GM12878 (cell line): ENCODE results near the gene TMPRSS11D. TPM values are rescaled to one million over a fixed set of nuclear protein-coding genes. Genes with fewer than 3 reads are reported as not detected.

Experiments
- ATAC-seq: fragments of 200-7000 bp; cut with Tn5 transposase; 3 replicates; pipeline ENCODE4 v1.9.1; 2020; ENCODE audit warnings: mild to moderate bottlenecking, moderate library complexity
- BruUV-seq: library from RNA; stranded (reverse); fragments of 400-500 nt; replicated peaks from 2 replicates; lab custom pipeline; 2021; lab: Mats Ljungman, UMichigan
- CTCF ChIA-PET: fragments of 300-600 bp; sonication (Branson Sonifier 250); formaldehyde crosslinking; extraction: SDS; loops from one replicate; lab custom pipeline; 2021; ENCODE audit warnings: inconsistent platforms; lab: Yijun Ruan, JAX
- POLR2A ChIA-PET: fragments of 350-600 bp; formaldehyde crosslinking; extraction: SDS; loops from one replicate; lab custom pipeline; 2021; ENCODE audit warnings: inconsistent platforms; lab: Charles Lee
- RAD21 ChIA-PET: fragments of 300-600 bp; sonication (Branson Sonifier 250); formaldehyde crosslinking; loops from one replicate; lab custom pipeline; 2023; ENCODE audit warnings: antibody characterized with exemption; ENCODE audit not compliant: unreplicated experiment; lab: Charles Lee
- SMC1A ChIA-PET: fragments of 300-600 bp; sonication (Branson Sonifier 250); formaldehyde crosslinking; loops from one replicate; lab custom pipeline; 2023; ENCODE audit not compliant: unreplicated experiment, uncharacterized antibody; lab: Charles Lee
- DNase-seq: peaks from one replicate; pipeline ENCODE4 v3.0.0-alpha.2; 2011; ENCODE audit warnings: low read depth, low spot score
- FAIRE-seq: peaks from 3 replicates; lab custom pipeline; 2011; peaks lifted over from hg19 to GRCh38; lab: Jason Lieb, UNC
- H2AFZ ChIP-seq: 2 replicates; pipeline ENCODE4 v1.6.0; 2011; ENCODE audit warnings: low read depth, low read length, control low read depth; ENCODE audit not compliant: control insufficient read depth
- H3K27ac ChIP-seq: 2 replicates; pipeline ENCODE4 v1.5.1; 2011; ENCODE audit warnings: control low read depth; ENCODE audit not compliant: control insufficient read depth, insufficient read depth
- H3K27me3 ChIP-seq, 2 experiments: replicated peaks in 1 of 2; 2 replicates each; pipeline versions ENCODE4 v1.6.0 to v1.6.1; 2011; ENCODE audit warnings: low read length in 1 of 2; ENCODE audit not compliant: control insufficient read depth in 2 of 2, insufficient read depth in 2 of 2
- H3K36me3 ChIP-seq, 2 experiments: 2 replicates each; pipeline ENCODE4 v1.5.1; 2011; ENCODE audit warnings: low read length in 1 of 2; ENCODE audit not compliant: control insufficient read depth in 2 of 2, insufficient read depth in 2 of 2
- H3K4me1 ChIP-seq: 2 replicates; pipeline ENCODE4 v1.6.1; 2011; ENCODE audit warnings: mild to moderate bottlenecking, low read length, moderate library complexity, mixed read lengths; ENCODE audit not compliant: control insufficient read depth, insufficient read depth
- H3K4me2 ChIP-seq: 2 replicates; pipeline ENCODE4 v1.6.0; 2011; ENCODE audit warnings: control low read depth; ENCODE audit not compliant: control insufficient read depth, insufficient read depth
- H3K4me3 ChIP-seq: fragments of 200-600 bp; sonication (generic); 2 replicates; pipeline ENCODE4 v1.5.1; 2016
- H3K79me2 ChIP-seq: 2 replicates; pipeline ENCODE4 v1.6.0; 2011; ENCODE audit warnings: low read length; ENCODE audit not compliant: control insufficient read depth, insufficient read depth
- H3K9ac ChIP-seq: 2 replicates; pipeline ENCODE4 v1.8.0; 2011; ENCODE audit warnings: low read length, control low read depth, mixed read lengths; ENCODE audit not compliant: control insufficient read depth, insufficient read depth
- H3K9me3 ChIP-seq: replicated peaks from 3 replicates; pipeline ENCODE4 v1.5.1; 2011; ENCODE audit warnings: mild to moderate bottlenecking, low read length; ENCODE audit not compliant: control insufficient read depth, insufficient read depth
- H4K20me1 ChIP-seq: 2 replicates; pipeline ENCODE4 v1.6.0; 2011; ENCODE audit not compliant: control insufficient read depth, insufficient read depth
- BACH1 ChIP-seq: fragments of 450-650 bp; IDR thresholded peaks from 2 replicates; pipeline ENCODE4 v1.6.1; 2017; ENCODE audit warnings: mild to moderate bottlenecking, borderline replicate concordance
- BMI1 ChIP-seq: fragments of 450-650 bp; IDR thresholded peaks from 2 replicates; pipeline ENCODE4 v1.6.1; 2016; ENCODE audit warnings: mild to moderate bottlenecking, moderate library complexity, borderline replicate concordance
- MYC ChIP-seq: IDR thresholded peaks from 2 replicates; pipeline ENCODE4 v1.6.1; 2011; ENCODE audit warnings: mild to moderate bottlenecking, low read length, moderate library complexity, inconsistent platforms; ENCODE audit not compliant: insufficient read depth, insufficient replicate concordance, insufficient read length, severe bottlenecking
- PAX5 ChIP-seq: IDR thresholded peaks from 2 replicates; pipeline ENCODE4 v1.6.1; 2011; ENCODE audit warnings: low read depth, low read length, borderline replicate concordance
- PAX8 ChIP-seq: fragments of 450-650 bp; IDR thresholded peaks from 2 replicates; pipeline ENCODE4 v1.6.1; 2017; ENCODE audit warnings: mild to moderate bottlenecking, moderate library complexity
- PML ChIP-seq: IDR thresholded peaks from 2 replicates; pipeline ENCODE4 v1.6.1; 2012; ENCODE audit warnings: low read length, inconsistent platforms
- SMAD1 ChIP-seq: fragments of 450-650 bp; IDR thresholded peaks from 2 replicates; pipeline ENCODE4 v1.6.1; 2018; ENCODE audit warnings: mild to moderate bottlenecking, low read depth; ENCODE audit not compliant: partially characterized antibody
- SMAD5 ChIP-seq: IDR thresholded peaks from 2 replicates; pipeline ENCODE4 v1.6.1; 2016; ENCODE audit warnings: antibody characterized with exemption, low read depth
- TCF12 ChIP-seq: IDR thresholded peaks from 2 replicates; pipeline ENCODE4 v1.6.1; 2011; ENCODE audit warnings: low read depth, mild to moderate bottlenecking, low read length
- ZZZ3 ChIP-seq: IDR thresholded peaks from 2 replicates; pipeline ENCODE4 v1.6.1; 2011; ENCODE audit warnings: low read depth; ENCODE audit not compliant: control insufficient read depth, insufficient read length
- WGBS: methylation state at CpG from one replicate; pipeline ENCODE4 v1.1.6; 2016; ENCODE audit warnings: low lambda C conversion rate; ENCODE audit not compliant: insufficient replicate concordance, insufficient coverage; ENCODE audit errors: missing lambda C conversion rate; 5-methylcytosine and 5-hydroxymethylcytosine counted together
- in situ Hi-C: fragments of 300-500 bp; cut with MboI; formaldehyde crosslinking; loops from 9 replicates; pipeline ENCODE4 v1.14.3; 2018; ENCODE audit warnings: mixed read lengths
- intact Hi-C: fragments of 100-400 bp; cut with micrococcal nuclease; formaldehyde crosslinking; loops from one replicate; pipeline ENCODE4 v1.14.2; 2022; ENCODE audit not compliant: unreplicated experiment
- polyA plus RNA-seq, 11 experiments: library from polyadenylated mRNA; depleted of rRNA in 4 of 11; unstranded in 6 of 11; stranded (reverse) in 5 of 11; fragments of >200 nt; fragmentation: Nextera tagmentation in 4 of 11; fragmentation: Illumina TruSeq in 1 of 11; extraction: Ambion mirVana in 4 of 11; extraction: Trizol in 1 of 11; gene quantifications; 1 replicate in 1 of 11; 2 replicates in 10 of 11; pipeline versions ENCODE4 v1.2.1 to v1.2.3, GENCODE V29; 2011 to 2016; ENCODE audit warnings: inconsistent platforms in 2 of 11, missing spikeins in 2 of 11, low read depth in 1 of 11
- total RNA-seq, 4 experiments: library from RNA; depleted of rRNA in 3 of 4; stranded (reverse); fragments of >200 nt in 3 of 4; fragmentation: Illumina TruSeq in 1 of 4; extraction: Trizol in 1 of 4; gene quantifications; 2 replicates each; pipeline versions ENCODE4 v1.2.1 to v1.2.3, GENCODE V29; 2013 to 2021
- TF ChIP-seq, protein P1 (sequence below): fragments of 150-350 bp; IDR thresholded peaks from 2 replicates; pipeline ENCODE4 v1.6.1; 2016; ENCODE audit warnings: low read depth, low read length
- TF ChIP-seq, protein P2 (sequence below): fragments of 450-650 bp; IDR thresholded peaks from 2 replicates; pipeline ENCODE4 v1.6.1; 2017; ENCODE audit warnings: antibody characterized with exemption, mild to moderate bottlenecking, moderate library complexity

TMPRSS11D gene
- total and polyA plus RNA-seq, 10 of the 15 experiments (the other 5 are each of a cell fraction or from before 2014, with no cell fraction given): not detected

DNA sequence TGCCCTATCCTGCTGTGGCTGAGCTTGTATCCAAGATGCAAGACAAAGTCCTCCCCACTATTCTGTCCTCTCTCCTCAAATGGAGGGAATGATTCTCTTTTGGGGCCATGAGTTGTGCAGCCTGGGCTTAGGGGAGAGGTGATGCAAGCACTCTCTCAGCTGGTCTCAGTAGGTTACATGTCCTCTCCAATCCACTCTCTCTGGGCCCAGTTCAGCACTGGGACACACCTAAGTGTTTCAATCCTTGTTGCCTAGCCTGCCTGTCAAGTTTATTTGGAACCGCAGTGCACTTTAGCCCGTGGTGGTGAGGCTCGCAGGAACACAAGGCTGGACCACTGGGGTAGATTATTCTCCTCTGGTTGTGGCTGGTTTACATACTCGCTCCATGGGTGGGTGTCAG, 23.8 kb upstream of the TMPRSS11D start:
- WGBS: 58% methylated on average over 4 of the region's 4 CpGs
- in situ Hi-C loops (no loop called here), intact Hi-C loops (no loop called here)
- FAIRE-seq (no peak), DNase-seq (no peak)
- ChIA-PET POLR2A (no interaction called here), RAD21 (no interaction called here)
- no peak overlapping the region for H3K4me2 ChIP-seq
- TF ChIP-seq BACH1 (no peak), PAX8 (no peak)
- TF ChIP-seq, all 136 proteins: peak for 0
- ATAC-seq: no peak
- Histone ChIP-seq H4K20me1 (no peaks in the 10 kb centered on the region), H3K4me3 (no peak overlapping the region), H3K27ac (no peak overlapping the region), H2AFZ (no peak overlapping the region), H3K9me3 (no peaks in the 10 kb centered on the region), H3K36me3 (no peaks in the 10 kb centered on the region), H3K27me3 (no peaks in the 10 kb centered on the region), H3K79me2 (no peaks in the 10 kb centered on the region), H3K4me1 (no peaks in the 10 kb centered on the region), H3K9ac (no peak overlapping the region)
- CTCF ChIA-PET: no interaction called here
- SMC1A ChIA-PET: interaction anchor here (0.8 kb wide), 1 partner anchor 8 kb away, joined by 3 read pairs; no protein-coding TSS in a partner anchor
- BruUV-seq: no TSS peak

DNA sequence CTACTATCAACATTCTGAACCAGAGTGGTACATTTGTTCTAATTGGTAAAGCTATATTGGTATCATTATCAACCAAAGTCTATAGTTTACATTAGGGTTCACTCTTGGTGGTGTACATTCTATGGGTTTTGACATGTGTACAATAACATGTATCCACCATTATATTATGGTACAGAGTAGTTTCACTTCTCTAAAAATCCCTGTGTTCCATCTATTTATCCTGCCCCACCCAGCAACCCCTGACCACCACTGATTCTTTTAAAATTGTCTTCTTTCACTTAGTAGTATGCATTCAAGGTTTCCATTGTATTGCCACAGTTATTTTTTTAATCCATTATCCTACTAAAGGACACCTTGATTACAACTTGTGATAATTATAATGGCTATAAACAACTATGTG, 15.3 kb upstream of the TMPRSS11D start:
- no peak overlapping the region for H3K27ac ChIP-seq
- BruUV-seq: no TSS peak
- no peak for FAIRE-seq
- SMC1A ChIA-PET: interaction anchor here (1.2 to 1.8 kb wide), 2 partner anchors 12 to 172 kb away, joined by 3 to 14 read pairs; no protein-coding TSS in a partner anchor
- H3K9me3 ChIP-seq: no peaks in the 10 kb centered on the region
- no peak for DNase-seq
- H3K4me3 ChIP-seq: no peak overlapping the region
- H3K36me3 ChIP-seq: no peaks in the 10 kb centered on the region
- RAD21 ChIA-PET: no interaction called here
- no peaks in the 10 kb centered on the region for H3K79me2 ChIP-seq
- H3K9ac ChIP-seq: no peak overlapping the region
- H3K4me1 ChIP-seq: no peaks in the 10 kb centered on the region
- in situ Hi-C loops: no loop called here
- H2AFZ ChIP-seq: no peak overlapping the region
- no peaks in the 10 kb centered on the region for H3K27me3 ChIP-seq
- POLR2A ChIA-PET: no interaction called here
- no peaks in the 10 kb centered on the region for H4K20me1 ChIP-seq
- H3K4me2 ChIP-seq: no peak overlapping the region
- intact Hi-C loops: no loop called here
- ATAC-seq: no peak
- CTCF ChIA-PET: interaction anchor here (0.7 kb wide), 1 partner anchor 228 kb away, joined by 3 read pairs; no protein-coding TSS in a partner anchor
- no peak for TF ChIP-seq TCF12
- TF ChIP-seq BMI1: no peak
- no peak for TF ChIP-seq MYC
- TF ChIP-seq, protein P1, sequence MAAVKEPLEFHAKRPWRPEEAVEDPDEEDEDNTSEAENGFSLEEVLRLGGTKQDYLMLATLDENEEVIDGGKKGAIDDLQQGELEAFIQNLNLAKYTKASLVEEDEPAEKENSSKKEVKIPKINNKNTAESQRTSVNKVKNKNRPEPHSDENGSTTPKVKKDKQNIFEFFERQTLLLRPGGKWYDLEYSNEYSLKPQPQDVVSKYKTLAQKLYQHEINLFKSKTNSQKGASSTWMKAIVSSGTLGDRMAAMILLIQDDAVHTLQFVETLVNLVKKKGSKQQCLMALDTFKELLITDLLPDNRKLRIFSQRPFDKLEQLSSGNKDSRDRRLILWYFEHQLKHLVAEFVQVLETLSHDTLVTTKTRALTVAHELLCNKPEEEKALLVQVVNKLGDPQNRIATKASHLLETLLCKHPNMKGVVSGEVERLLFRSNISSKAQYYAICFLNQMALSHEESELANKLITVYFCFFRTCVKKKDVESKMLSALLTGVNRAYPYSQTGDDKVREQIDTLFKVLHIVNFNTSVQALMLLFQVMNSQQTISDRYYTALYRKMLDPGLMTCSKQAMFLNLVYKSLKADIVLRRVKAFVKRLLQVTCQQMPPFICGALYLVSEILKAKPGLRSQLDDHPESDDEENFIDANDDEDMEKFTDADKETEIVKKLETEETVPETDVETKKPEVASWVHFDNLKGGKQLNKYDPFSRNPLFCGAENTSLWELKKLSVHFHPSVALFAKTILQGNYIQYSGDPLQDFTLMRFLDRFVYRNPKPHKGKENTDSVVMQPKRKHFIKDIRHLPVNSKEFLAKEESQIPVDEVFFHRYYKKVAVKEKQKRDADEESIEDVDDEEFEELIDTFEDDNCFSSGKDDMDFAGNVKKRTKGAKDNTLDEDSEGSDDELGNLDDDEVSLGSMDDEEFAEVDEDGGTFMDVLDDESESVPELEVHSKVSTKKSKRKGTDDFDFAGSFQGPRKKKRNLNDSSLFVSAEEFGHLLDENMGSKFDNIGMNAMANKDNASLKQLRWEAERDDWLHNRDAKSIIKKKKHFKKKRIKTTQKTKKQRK: no peak
- no peak for TF ChIP-seq SMAD5
- TF ChIP-seq, protein P2, sequence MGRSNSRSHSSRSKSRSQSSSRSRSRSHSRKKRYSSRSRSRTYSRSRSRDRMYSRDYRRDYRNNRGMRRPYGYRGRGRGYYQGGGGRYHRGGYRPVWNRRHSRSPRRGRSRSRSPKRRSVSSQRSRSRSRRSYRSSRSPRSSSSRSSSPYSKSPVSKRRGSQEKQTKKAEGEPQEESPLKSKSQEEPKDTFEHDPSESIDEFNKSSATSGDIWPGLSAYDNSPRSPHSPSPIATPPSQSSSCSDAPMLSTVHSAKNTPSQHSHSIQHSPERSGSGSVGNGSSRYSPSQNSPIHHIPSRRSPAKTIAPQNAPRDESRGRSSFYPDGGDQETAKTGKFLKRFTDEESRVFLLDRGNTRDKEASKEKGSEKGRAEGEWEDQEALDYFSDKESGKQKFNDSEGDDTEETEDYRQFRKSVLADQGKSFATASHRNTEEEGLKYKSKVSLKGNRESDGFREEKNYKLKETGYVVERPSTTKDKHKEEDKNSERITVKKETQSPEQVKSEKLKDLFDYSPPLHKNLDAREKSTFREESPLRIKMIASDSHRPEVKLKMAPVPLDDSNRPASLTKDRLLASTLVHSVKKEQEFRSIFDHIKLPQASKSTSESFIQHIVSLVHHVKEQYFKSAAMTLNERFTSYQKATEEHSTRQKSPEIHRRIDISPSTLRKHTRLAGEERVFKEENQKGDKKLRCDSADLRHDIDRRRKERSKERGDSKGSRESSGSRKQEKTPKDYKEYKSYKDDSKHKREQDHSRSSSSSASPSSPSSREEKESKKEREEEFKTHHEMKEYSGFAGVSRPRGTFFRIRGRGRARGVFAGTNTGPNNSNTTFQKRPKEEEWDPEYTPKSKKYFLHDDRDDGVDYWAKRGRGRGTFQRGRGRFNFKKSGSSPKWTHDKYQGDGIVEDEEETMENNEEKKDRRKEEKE: no peak
- TF ChIP-seq PAX5: no peak
- no peak for TF ChIP-seq PML
- TF ChIP-seq ZZZ3: no peak
- no peak for TF ChIP-seq SMAD1
